ENCODE results near the gene PRKAB2. TPM values are rescaled to one million over a fixed set of nuclear protein-coding genes. Genes with fewer than 3 reads are reported as not detected.
A peak's percentile ranks its signal among the peaks of the same experiment; 100 is the strongest.
"Not testable (repeated sequence)": the region's sequence is repeated elsewhere in the genome, so short reads cannot be mapped to it uniquely, and the experiment has no call there.

Gene PRKAB2
- polyA plus RNA-seq, 10 donors, result 24.9 to 54.0 (median 37.2) TPM

GRCh38 chr1:147185432-147185831, 13.2 kb upstream of the PRKAB2 start:
- DNase-seq, result no peak

GRCh38 chr1:147177611-147178380, 5.5 kb upstream of the PRKAB2 start:
- peak in 1 of 3 donors; percentile 19 for DNase-seq

GRCh38 chr1:147171399-147172167, 687 bp downstream of the PRKAB2 start:
- no peak for DNase-seq

GRCh38 chr1:147169840-147170674, 2.2 kb downstream of the PRKAB2 start:
- DNase-seq, result no peak

GRCh38 chr1:147169171-147169570, 3.1 kb downstream of the PRKAB2 start:
- DNase-seq, result no peak

- DNase-seq, result peak in 1 of 3 donors; percentile 7
Measured at GRCh38 chr1:147168626-147169058, 3.6 kb downstream of the PRKAB2 start.

- DNase-seq, result peak in 1 of 3 donors; percentile 87
Measured at GRCh38 chr1:147167365-147167764, 4.9 kb downstream of the PRKAB2 start.

- no peak for DNase-seq
Measured at GRCh38 chr1:147163019-147163418, 9.3 kb downstream of the PRKAB2 start.

GRCh38 chr1:147162093-147162492, 10.2 kb downstream of the PRKAB2 start:
- DNase-seq, result no peak

- not testable (repeated sequence) for DNase-seq
Measured at GRCh38 chr1:147157116-147157515, 15.2 kb downstream of the PRKAB2 start.

GRCh38 chr1:147156642-147157041, 15.6 kb downstream of the PRKAB2 start:
- DNase-seq, result no peak

- no peak for DNase-seq
Measured at GRCh38 chr1:147152772-147153171, 19.5 kb downstream of the PRKAB2 start.

GRCh38 chr1:147151244-147151643, 21.0 kb downstream of the PRKAB2 start:
- no peak for DNase-seq

GRCh38 chr1:147142886-147143285, 29.4 kb downstream of the PRKAB2 start:
- DNase-seq, result no peak

- not testable (repeated sequence) for DNase-seq
Measured at GRCh38 chr1:147130721-147131120, 41.5 kb downstream of the PRKAB2 start.

- no peak for DNase-seq
Measured at GRCh38 chr1:147129116-147129873, 43.0 kb downstream of the PRKAB2 start.

- no peak for DNase-seq
Measured at GRCh38 chr1:147124266-147124665, 48.0 kb downstream of the PRKAB2 start.

GRCh38 chr1:147117109-147117508, 55.2 kb downstream of the PRKAB2 start:
- DNase-seq, result no peak

GRCh38 chr1:147115496-147115895, 56.8 kb downstream of the PRKAB2 start:
- no peak for DNase-seq

GRCh38 chr1:147115079-147115478, 57.2 kb downstream of the PRKAB2 start:
- not testable (repeated sequence) for DNase-seq

GRCh38 chr1:147114353-147114752, 57.9 kb downstream of the PRKAB2 start:
- DNase-seq, result not testable (repeated sequence)

All from muscle of back (tissue), 11 donors.